Ishikawa (cell line): Measurements from ENCODE around the gene DHX40.

Experiments
- CEBPB ChIP-seq: IDR thresholded peaks from 2 replicates; pipeline ENCODE4 v1.6.1; 2012
- EGR1 ChIP-seq: IDR thresholded peaks from 2 replicates; pipeline ENCODE4 v1.6.1; 2012
- EP300 ChIP-seq: IDR thresholded peaks from 2 replicates; pipeline ENCODE4 v1.6.1; 2012; ENCODE audit warnings: borderline replicate concordance
- FOXM1 ChIP-seq: IDR thresholded peaks from 2 replicates; pipeline ENCODE4 v1.6.1; 2012; ENCODE audit warnings: low read depth, borderline replicate concordance
- RAD21 ChIP-seq: IDR thresholded peaks from 2 replicates; pipeline ENCODE4 v1.6.1; 2012; ENCODE audit warnings: low read depth
- TAF1 ChIP-seq: IDR thresholded peaks from 2 replicates; pipeline ENCODE4 v1.6.1; 2012; ENCODE audit warnings: low read depth, mild to moderate bottlenecking
- TCF12 ChIP-seq: IDR thresholded peaks from 2 replicates; pipeline ENCODE4 v1.6.1; 2012; ENCODE audit warnings: low read depth
- TEAD4 ChIP-seq: IDR thresholded peaks from 2 replicates; pipeline ENCODE4 v1.6.1; 2012
- YY1 ChIP-seq: IDR thresholded peaks from 2 replicates; pipeline ENCODE4 v1.6.1; 2012; ENCODE audit warnings: low read depth
- ZBTB7A ChIP-seq: IDR thresholded peaks from 2 replicates; pipeline ENCODE4 v1.6.1; 2012; ENCODE audit warnings: low read depth
- TF ChIP-seq, protein P1 (sequence below): IDR thresholded peaks from 2 replicates; pipeline ENCODE4 v1.6.1; 2012; ENCODE audit warnings: low read depth, mild to moderate bottlenecking
- TF ChIP-seq, protein P2 (sequence below): IDR thresholded peaks from 2 replicates; pipeline ENCODE4 v1.6.1; 2012

- TF ChIP-seq TAF1 (no peak), FOXM1 (no peak), EP300 (no peak), ZBTB7A (no peak), RAD21 (no peak), TEAD4 (no peak), TCF12 (no peak), YY1 (no peak), CEBPB (no peak), EGR1 (no peak)
- TF ChIP-seq, protein P1, sequence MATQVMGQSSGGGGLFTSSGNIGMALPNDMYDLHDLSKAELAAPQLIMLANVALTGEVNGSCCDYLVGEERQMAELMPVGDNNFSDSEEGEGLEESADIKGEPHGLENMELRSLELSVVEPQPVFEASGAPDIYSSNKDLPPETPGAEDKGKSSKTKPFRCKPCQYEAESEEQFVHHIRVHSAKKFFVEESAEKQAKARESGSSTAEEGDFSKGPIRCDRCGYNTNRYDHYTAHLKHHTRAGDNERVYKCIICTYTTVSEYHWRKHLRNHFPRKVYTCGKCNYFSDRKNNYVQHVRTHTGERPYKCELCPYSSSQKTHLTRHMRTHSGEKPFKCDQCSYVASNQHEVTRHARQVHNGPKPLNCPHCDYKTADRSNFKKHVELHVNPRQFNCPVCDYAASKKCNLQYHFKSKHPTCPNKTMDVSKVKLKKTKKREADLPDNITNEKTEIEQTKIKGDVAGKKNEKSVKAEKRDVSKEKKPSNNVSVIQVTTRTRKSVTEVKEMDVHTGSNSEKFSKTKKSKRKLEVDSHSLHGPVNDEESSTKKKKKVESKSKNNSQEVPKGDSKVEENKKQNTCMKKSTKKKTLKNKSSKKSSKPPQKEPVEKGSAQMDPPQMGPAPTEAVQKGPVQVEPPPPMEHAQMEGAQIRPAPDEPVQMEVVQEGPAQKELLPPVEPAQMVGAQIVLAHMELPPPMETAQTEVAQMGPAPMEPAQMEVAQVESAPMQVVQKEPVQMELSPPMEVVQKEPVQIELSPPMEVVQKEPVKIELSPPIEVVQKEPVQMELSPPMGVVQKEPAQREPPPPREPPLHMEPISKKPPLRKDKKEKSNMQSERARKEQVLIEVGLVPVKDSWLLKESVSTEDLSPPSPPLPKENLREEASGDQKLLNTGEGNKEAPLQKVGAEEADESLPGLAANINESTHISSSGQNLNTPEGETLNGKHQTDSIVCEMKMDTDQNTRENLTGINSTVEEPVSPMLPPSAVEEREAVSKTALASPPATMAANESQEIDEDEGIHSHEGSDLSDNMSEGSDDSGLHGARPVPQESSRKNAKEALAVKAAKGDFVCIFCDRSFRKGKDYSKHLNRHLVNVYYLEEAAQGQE: no peak
- TF ChIP-seq, protein P2, sequence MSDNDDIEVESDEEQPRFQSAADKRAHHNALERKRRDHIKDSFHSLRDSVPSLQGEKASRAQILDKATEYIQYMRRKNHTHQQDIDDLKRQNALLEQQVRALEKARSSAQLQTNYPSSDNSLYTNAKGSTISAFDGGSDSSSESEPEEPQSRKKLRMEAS: no peak
Observed at GRCh38 chr17:59623151-59623550, 57.7 kb downstream of the DHX40 start.
